BJ (cell line): ENCODE data around the gene MEF2D. TPM values are rescaled to one million over a fixed set of nuclear protein-coding genes. Genes with fewer than 3 reads are reported as not detected.

Experiments
- CTCF ChIA-PET: fragments of 350-600 bp; formaldehyde crosslinking; extraction: SDS; loops from one replicate; lab custom pipeline; 2021; ENCODE audit warnings: antibody characterized with exemption, inconsistent platforms; lab: Yijun Ruan, JAX
- POLR2A ChIA-PET: fragments of 300-600 bp; sonication (Branson Sonifier 250); formaldehyde crosslinking; extraction: SDS; loops from one replicate; lab custom pipeline; 2021; ENCODE audit warnings: antibody characterized with exemption; lab: Charles Lee
- DNase-seq: peaks from one replicate; pipeline ENCODE4 v3.0.0-alpha.2; 2011; ENCODE audit warnings: low read depth
- H3K27me3 ChIP-seq: 2 replicates; pipeline ENCODE4 v1.6.0; 2011; ENCODE audit warnings: low read length; ENCODE audit not compliant: control insufficient read depth, insufficient read depth
- H3K36me3 ChIP-seq: 2 replicates; pipeline ENCODE4 v1.5.1; 2011; ENCODE audit warnings: low read length; ENCODE audit not compliant: control insufficient read depth, insufficient read depth
- H3K4me3 ChIP-seq: 2 replicates; pipeline ENCODE4 v1.5.1; 2011; ENCODE audit warnings: low read depth, mild to moderate bottlenecking, control low read depth, low read length
- CTCF ChIP-seq: IDR thresholded peaks from 2 replicates; pipeline ENCODE4 v1.5.1; 2011; ENCODE audit warnings: low read depth, mild to moderate bottlenecking, control low read depth, inconsistent platforms, low read length, moderate library complexity; ENCODE audit not compliant: insufficient read depth
- polyA plus RNA-seq: library from polyadenylated mRNA; depleted of rRNA; stranded (reverse); fragments of >200 nt; gene quantifications from 2 replicates; pipeline ENCODE4 v1.2.3, GENCODE V29; 2011

Gene MEF2D
- polyA plus RNA-seq, 1 experiment: 15.1 TPM

DNA sequence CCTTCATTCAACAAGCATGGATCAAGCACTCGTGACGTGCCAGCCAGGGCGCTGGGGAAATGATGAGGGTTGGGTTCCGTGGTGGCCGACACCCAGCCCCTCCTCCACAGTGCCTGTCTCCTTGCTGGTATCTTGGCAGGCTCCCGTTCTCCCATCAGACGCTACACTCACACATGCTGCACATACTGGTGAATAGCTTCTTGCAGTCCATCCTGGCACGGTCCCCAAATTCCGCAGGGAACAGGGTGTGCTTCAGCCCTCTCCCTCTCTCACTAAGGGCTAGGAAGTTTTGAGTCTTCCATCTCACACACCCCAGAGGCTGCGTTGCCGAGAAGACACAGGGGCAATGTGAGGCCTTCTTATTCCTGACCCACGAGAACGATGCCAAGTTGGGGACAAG is 10.1 kb upstream of the MEF2D start:
- H3K4me3 ChIP-seq: no peak overlapping the region
- ChIA-PET POLR2A (interaction anchor here (0.6 kb wide), 1 partner anchor 20 kb away, joined by 3 read pairs; no protein-coding TSS in a partner anchor), CTCF (interaction anchor here (1.3 kb wide), 1 partner anchor 30 kb away, joined by 3 read pairs; no protein-coding TSS in a partner anchor)
- TF ChIP-seq CTCF: no peak
- no peaks in the 10 kb centered on the region for H3K27me3 ChIP-seq
- no peaks in the 10 kb centered on the region for H3K36me3 ChIP-seq
- no peak for DNase-seq

- Histone ChIP-seq H3K27me3 (no peaks in the 10 kb centered on the region), H3K36me3 (no peaks in the 10 kb centered on the region), H3K4me3 (no peak overlapping the region)
- no peak for TF ChIP-seq CTCF
- ChIA-PET POLR2A (no interaction called here), CTCF (no interaction called here)
- DNase-seq: no peak
Measured at GRCh38 chr1:156509424-156510034, 9.0 kb upstream of the MEF2D start.

- H3K27me3 ChIP-seq: no peaks in the 10 kb centered on the region
- no peak for DNase-seq
- no peak overlapping the region for H3K4me3 ChIP-seq
- POLR2A ChIA-PET: no interaction called here
- H3K36me3 ChIP-seq: no peaks in the 10 kb centered on the region
- CTCF ChIA-PET: interaction anchor here (1.0 to 1.2 kb wide), 2 partner anchors 28 to 53 kb away, joined by 3 to 12 read pairs; no protein-coding TSS in a partner anchor
- no peak for TF ChIP-seq CTCF
Measured at GRCh38 chr1:156508955-156509234, 8.3 kb upstream of the MEF2D start.

DNA sequence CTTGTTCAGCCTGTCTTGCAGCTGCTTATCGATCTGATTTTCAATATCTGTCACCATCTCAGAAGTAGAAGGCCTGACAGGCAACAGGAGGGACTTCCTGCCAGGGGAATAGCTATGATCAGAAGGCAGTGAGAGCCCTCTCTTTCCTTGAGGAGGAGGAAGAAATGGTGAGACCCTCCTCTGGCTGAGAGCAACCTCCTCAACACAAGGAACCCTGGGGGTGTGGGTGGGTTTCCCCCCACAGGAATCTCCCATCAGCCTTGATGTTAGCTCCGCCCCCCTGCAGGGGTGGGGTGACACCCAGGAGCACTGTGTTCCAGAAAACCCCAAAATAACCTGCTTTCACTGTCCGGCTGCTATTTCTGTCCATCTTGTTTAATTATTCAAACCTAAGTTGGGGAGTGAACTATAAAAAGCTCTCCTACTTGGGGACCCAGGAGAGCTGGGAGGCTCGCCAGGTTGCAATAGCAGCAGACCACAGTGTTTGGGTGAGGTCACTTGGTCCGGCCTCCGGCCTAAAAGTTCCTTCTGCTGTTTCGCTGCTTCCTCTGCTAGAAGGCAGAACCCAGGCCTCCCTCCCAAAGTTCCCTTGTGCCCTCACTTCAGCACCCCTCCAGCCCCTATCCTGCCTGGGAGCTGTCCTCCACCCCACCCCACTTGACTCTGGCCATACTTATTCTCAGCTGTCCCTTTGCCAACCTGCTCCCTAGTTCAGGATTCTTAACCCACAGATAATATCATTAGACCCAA is 7.8 kb upstream of the MEF2D start:
- Histone ChIP-seq H3K4me3 (no peak overlapping the region), H3K36me3 (no peaks in the 10 kb centered on the region), H3K27me3 (no peaks in the 10 kb centered on the region)
- POLR2A ChIA-PET: no interaction called here
- CTCF ChIA-PET: interaction anchor here (0.7 to 1.2 kb wide), 3 partner anchors 27 to 117 kb away, joined by 3 to 12 read pairs (median 3); no protein-coding TSS in a partner anchor
- TF ChIP-seq CTCF: no peak
- no peak for DNase-seq

- ChIA-PET CTCF (no interaction called here), POLR2A (no interaction called here)
- no peaks in the 10 kb centered on the region for H3K36me3 ChIP-seq
- TF ChIP-seq CTCF: no peak
- DNase-seq: no peak
- H3K4me3 ChIP-seq: no peak overlapping the region
- no peaks in the 10 kb centered on the region for H3K27me3 ChIP-seq
Measured at GRCh38 chr1:156506450-156506849, 5.9 kb upstream of the MEF2D start.
